Putamen (tissue), 1 donor: Measurements from ENCODE around the gene HYAL4.
"Not testable (repeated sequence)": the region's sequence is repeated elsewhere in the genome, so short reads cannot be mapped to it uniquely, and the experiment has no call there.

Experiments used
- DNase-seq: peaks from one replicate; pipeline ENCODE4 v3.0.0-alpha.2; 2016; ENCODE audit warnings: low spot score

HYAL4 gene

DNA sequence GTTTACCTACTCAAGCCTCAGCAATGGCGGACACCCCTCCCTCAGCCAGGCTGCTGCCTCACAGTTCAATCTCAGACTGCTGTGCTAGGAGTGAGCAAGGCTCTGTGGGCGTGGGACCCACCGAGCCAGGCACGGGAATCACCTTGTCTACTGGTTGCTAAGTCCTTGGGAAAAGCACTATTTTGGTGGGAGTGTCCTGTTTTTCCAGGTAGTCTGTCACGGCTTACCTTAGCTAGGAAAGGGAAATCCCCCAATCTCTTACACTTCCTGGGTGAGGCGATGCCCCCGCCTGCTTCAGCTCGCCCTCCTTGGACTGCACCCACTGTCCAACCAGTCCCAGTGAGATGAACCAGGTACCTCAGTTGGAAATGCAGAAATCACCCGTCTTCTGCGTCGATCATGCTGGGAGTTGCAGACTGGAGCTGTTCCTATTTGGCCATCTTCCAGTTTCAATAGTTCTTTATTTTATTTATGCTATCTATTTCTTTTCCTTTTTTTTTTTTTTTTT, at the start of gene HYAL4:
Gene HYAL4 (plus strand): TSS at position 458 of the 508 bp plus-strand sequence. CDS start 23,105 bp downstream, outside the sequence.
- no peak for DNase-seq

GRCh38 chr7:123795917-123796316, 49.1 kb upstream of the HYAL4 start:
- DNase-seq: no peak

- no peak for DNase-seq
These were observed 48.4 kb upstream of the HYAL4 start for GRCh38 chr7:123796568-123796967.

DNA sequence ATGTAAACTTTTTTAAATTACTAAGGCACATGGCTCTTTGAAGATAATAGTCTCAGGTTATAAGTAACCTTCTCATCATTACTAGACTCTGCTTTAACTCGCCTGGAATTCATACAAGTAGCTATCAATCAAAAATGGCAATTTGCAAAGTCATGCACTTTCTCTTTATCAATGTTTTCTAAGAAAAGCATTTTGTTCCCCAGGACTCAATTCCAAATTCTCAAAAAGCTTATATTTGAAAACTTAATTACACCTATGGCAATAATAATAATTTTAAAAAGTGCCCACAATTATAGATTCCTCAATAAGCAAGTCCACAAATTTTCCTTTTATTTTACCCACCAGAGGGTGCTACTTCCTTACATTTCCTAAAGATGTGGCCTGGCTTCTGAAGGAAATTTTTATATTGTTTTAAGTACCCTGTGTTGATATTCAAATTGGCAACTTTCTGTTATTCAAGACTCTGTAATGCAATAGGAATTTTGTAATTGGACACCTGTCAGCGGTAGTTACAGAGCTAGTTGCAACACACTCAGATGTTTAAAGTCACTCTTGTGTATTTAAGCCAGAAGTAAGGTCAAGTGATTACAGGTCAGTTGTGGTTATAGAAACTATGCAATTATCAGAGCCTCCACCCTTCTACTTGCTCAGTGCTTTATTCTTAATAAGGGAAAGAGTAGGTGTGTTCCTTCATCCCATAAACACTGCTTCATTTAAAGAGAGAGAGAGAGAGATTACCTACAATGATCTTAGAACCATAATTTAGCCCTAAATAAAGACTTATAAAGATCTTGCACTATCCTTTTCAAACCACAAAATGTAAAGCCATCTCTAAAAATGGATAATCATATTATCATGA, 47.1 kb upstream of the HYAL4 start:
- DNase-seq: peak; percentile 8

- DNase-seq: no peak
These were observed 46.3 kb upstream of the HYAL4 start for GRCh38 chr7:123798532-123799188.

DNA sequence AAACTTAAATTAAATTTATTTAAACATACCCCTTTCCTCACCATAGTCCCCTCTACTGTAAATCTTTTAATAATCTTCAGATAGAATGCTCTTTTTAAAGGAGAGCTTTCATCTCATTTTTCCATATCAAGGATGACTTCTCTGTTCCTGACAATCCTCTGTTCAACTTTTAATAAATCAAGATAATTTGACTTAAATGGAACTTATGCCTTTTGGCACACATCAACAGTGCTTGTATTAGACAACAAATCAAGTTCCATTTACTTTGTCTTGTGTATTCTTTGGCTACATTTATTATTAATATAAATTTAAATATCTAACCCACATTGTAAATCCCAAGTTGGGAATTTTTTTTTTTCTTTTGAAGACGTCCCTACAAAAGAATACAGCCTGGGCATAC, 42.7 kb upstream of the HYAL4 start:
- DNase-seq: no peak

- DNase-seq: no peak
These were observed 39.7 kb upstream of the HYAL4 start for GRCh38 chr7:123805287-123805686.

- no peak for DNase-seq
These were observed 35.5 kb upstream of the HYAL4 start for GRCh38 chr7:123809471-123809870.

- DNase-seq: no peak
These were observed 33.9 kb upstream of the HYAL4 start for GRCh38 chr7:123811056-123811455.

GRCh38 chr7:123816916-123817315, 28.1 kb upstream of the HYAL4 start:
- no peak for DNase-seq

DNA sequence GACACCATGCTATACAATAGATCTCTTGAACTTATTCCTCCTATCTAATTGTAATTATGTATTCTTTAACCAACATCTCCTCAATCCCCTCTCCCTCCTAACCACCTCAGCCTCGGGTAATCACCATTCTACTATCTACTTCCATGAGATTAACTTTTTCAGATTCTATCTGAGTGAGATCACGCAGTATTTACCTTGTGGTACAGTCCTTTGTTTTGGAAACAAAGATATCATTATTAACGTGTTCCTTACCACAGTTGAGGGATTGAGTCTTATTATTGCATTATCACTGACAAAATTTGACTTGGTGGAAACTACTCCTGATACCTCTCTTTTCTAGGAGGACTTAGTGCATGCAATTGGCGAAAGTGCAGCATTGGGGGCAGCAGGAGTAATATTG, 26.0 kb upstream of the HYAL4 start:
- DNase-seq: no peak

GRCh38 chr7:123819795-123820194, 25.2 kb upstream of the HYAL4 start:
- not testable (repeated sequence) for DNase-seq

DNA sequence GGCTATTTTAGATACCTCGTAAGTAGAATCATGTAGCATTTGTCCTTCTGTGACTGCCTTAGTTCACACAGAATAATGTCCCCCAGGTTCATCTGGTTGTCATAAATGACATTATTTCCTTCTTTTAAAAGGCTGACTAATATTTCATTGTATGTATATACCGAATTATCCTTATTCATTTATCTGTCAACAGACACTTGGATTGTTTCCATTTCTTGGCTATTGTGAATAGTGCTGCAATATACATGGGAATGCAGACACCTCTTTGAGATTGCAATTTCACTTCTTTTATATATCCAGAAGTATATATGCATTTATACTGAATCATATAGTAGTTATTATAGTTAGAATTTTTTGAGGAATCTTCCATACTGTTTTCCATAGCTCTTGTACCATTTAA, 24.1 kb upstream of the HYAL4 start:
- no peak for DNase-seq

- DNase-seq: no peak
These were observed 23.6 kb upstream of the HYAL4 start for GRCh38 chr7:123821320-123821719.

- no peak for DNase-seq
These were observed 20.8 kb upstream of the HYAL4 start for GRCh38 chr7:123823898-123824753.

GRCh38 chr7:123824754-123825067, 20.3 kb upstream of the HYAL4 start:
- DNase-seq: no peak

GRCh38 chr7:123828805-123829204, 16.2 kb upstream of the HYAL4 start:
- DNase-seq: no peak

DNA sequence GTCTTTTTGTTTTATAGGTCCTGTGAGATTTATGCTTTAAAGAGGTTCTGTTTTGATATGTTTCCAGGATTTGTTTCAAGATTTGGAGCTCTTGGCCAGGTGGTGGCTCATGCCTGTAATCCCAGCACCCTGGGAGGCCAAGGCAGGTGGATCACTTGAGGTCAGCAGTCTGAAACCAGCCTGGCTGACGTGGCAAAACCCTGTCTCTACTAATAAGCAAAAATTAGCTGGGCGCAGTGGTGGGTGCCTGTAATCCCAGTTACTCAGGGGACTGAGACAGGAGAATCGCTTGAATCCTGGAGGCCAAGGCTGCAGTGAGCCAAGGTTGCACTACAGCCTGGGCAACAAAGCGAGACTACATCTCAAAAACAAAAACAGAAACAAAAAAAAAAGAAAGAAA, 8.3 kb upstream of the HYAL4 start:
- DNase-seq: no peak

DNA sequence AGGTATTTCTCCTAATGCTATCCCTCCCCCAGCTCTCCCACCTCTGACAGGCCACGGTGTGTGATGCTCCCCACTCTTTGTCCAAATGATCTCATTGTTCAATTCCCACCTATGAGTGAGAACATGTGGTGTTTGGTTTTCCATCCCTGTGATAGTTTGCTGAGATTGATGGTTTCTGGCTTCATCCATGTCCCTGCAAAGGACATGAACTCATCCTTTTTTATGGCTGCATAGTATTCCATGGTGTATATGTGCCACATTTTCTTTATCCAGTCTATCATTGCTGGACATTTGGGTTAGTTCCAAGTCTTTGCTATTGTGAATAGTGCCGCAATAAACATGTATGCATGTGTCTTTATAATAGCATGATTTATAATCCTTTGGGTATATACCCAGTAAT, 5.9 kb upstream of the HYAL4 start:
- not testable (repeated sequence) for DNase-seq

DNA sequence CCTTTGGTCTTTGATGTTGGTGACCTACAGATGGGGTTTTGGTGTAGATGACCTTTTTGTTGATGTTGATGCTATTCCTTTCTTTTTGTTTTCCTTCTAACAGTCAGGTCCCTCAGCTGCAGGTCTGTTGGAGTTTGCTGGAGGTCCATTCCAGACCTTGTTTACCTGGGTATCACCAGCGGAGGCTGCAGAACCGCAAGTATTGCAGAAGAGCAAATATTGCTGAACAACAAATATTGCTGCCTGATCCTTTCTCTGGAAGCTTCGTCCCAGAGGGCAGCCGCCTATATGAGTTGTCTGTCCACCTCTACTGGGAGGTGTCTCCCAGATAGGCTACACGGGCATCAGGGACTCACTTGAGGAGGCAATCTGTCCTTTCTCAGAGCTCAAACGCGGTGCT, 827 bp upstream of the HYAL4 start:
- DNase-seq: not testable (repeated sequence)

- no peak for DNase-seq
These were observed 851 bp downstream of the HYAL4 start for GRCh38 chr7:123845823-123846216.

DNA sequence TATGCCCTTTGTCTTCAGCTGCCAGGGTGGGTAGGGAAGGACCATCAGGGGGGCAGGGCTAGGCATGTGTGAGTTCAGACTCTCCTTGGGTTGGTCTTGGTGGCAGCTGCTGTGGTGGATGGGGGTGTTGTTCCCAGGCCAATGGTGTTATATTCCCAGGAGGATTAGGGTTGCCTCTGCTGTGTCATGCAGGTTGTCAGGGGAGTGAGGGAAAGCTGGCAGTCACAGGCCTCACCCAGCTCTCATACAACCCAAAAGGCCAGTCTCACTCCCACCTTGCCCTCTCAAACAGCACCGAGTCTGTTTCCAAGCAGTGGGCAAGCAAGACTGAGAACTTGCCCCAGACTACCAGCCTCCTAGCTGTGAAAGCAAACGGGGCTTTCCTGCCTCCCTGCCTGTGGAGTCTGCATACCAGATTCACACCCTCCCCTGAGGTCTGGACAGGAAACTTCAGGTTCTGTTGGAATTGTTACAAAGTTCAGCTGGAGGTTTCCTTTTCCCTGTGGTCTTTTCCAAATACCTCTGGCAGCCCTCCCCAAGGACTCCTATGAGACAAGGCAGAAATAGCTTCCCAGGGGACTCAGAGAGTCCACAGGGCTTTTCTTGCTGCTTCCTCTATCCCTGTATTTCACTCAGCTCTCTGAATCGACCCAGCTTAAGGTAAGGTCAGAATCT, 1.4 kb downstream of the HYAL4 start:
- no peak for DNase-seq
